ENCODE results near the gene HOMEZ.

DNA sequence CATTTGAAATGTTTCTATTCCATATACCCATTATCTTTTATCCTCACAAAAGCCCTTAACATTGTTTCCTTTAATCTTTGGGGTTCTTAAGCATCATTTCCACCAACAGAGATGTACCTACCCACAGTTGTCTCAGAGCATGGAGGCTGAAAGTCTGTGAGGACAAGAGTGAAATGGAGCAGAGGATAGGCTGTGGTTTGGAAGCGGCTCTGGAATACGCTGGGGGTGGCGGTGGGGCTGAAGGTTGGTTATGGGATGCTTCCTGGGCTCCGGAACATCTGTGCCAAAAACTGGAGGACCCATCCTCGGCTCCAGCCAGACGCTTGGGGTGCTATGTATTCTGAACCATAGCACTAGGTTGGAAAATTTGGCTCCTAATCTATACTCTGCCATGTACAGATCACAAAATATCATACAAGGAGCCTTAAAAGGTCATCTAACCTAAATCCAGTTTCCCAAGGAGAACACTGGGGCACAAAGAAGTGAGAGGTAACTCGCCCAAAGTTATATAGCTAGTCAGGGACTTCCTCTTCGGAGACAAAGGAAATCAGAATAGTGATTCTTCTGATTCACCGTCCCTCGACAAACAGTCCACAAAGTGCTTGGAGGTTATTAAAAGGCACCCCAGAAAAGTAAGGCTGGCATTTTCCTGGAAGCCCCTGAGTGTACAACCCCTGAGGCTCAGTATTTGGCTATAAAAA, 14.2 kb upstream of the HOMEZ start:
- TF ChIP-seq POLR2A (IDR thresholded peaks at IDR 0.05; ENCODE audit: low read depth, low read length) (no peak), SPI1 (IDR thresholded peaks at IDR 0.05; ENCODE audit: low read depth, low read length) (peak; percentile 53), POLR2AphosphoS5 (IDR thresholded peaks at IDR 0.05; ENCODE audit: low read depth, low read length) (no peak)

Measured in GM12891 (cell line).